Stomach (tissue), 9 donors: ENCODE results near the gene MRPL19. TPM values are rescaled to one million over a fixed set of nuclear protein-coding genes. Genes with fewer than 3 reads are reported as not detected.
A peak's percentile ranks its signal among the peaks of the same experiment; 100 is the strongest.
"Not testable (repeated sequence)": the region's sequence is repeated elsewhere in the genome, so short reads cannot be mapped to it uniquely, and the experiment has no call there.

Source experiments
- DNase-seq, 2 donors: peaks; one replicate each; pipeline versions ENCODE4 v3.0.0 to v3.0.0-alpha.2; 2013 to 2019
- H3K27ac ChIP-seq, 5 donors: fragments of 200-600 bp in 4 of 5; sonication (generic) in 4 of 5; one replicate each; pipeline ENCODE4 v1.5.1; 2013 to 2019; ENCODE audit warnings: mild to moderate bottlenecking in 1 of 5, moderate library complexity in 1 of 5
- H3K27me3 ChIP-seq, 3 donors: fragments of 200-600 bp; sonication (generic); one replicate each; pipeline ENCODE4 v1.5.1; 2017 to 2019; ENCODE audit warnings: mixed run types in 1 of 3
- H3K36me3 ChIP-seq, 4 donors: fragments of 200-600 bp; sonication (generic); 1 replicate in 3 of 4; 2 replicates in 1 of 4; pipeline ENCODE4 v1.5.1; 2016 to 2019
- H3K4me1 ChIP-seq, 4 donors: fragments of 200-600 bp; sonication (generic); one replicate each; pipeline ENCODE4 v1.5.1; 2016 to 2019
- H3K4me3 ChIP-seq, 4 donors: fragments of 200-600 bp; sonication (generic) in 3 of 4; one replicate each; pipeline ENCODE4 v1.5.1; 2016 to 2019; ENCODE audit warnings: mild to moderate bottlenecking in 1 of 4
- H3K9me3 ChIP-seq, 4 donors: fragments of 200-600 bp; sonication (generic); one replicate each; pipeline ENCODE4 v1.5.1; 2016 to 2019
- CTCF ChIP-seq, 7 experiments: fragments of 450-650 bp in 4 of 7; fragments of 200-600 bp in 3 of 7; sonication (generic) in 3 of 7; IDR thresholded peaks; one replicate each; pipeline ENCODE4 v1.5.1; 2016 to 2019; ENCODE audit warnings: antibody characterized with exemption in 7 of 7, control low read depth in 2 of 7, mild to moderate bottlenecking in 1 of 7
- EP300 ChIP-seq: sonication (generic); formaldehyde crosslinking; IDR thresholded peaks from one replicate; pipeline ENCODE4 v1.6.1; 2017; ENCODE audit warnings: antibody characterized with exemption
- POLR2A ChIP-seq, 4 donors: fragments of 450-650 bp; IDR thresholded peaks; one replicate each; pipeline ENCODE4 v1.6.1; 2016; ENCODE audit warnings: antibody characterized with exemption in 4 of 4, control low read depth in 2 of 4, mild to moderate bottlenecking in 1 of 4, moderate library complexity in 1 of 4
- POLR2AphosphoS5 ChIP-seq, 3 donors: sonication (generic); formaldehyde crosslinking; IDR thresholded peaks; one replicate each; pipeline ENCODE4 v1.6.1; 2016; ENCODE audit warnings: antibody characterized with exemption in 3 of 3
- WGBS, 5 donors: extraction: QIAGEN DNeasy Blood & Tissue Kit in 3 of 5; methylation state at CpG; one replicate each; pipeline versions ENCODE4 v1.1.5 to v1.1.7; 2013 to 2018; 5-methylcytosine and 5-hydroxymethylcytosine counted together
- intact Hi-C: fragments of 100-400 bp; cut with DNase I; formaldehyde crosslinking; loops from one replicate; pipeline ENCODE4 v1.15.1; 2023; ENCODE audit warnings: low total_unique reads
- polyA plus RNA-seq, 3 donors: library from polyadenylated mRNA; stranded (reverse); fragments of 200-250 nt; gene quantifications; one replicate each; pipeline ENCODE4 v1.2.3, GENCODE V29; 2013
- total RNA-seq, 5 donors: library from RNA; depleted of rRNA; stranded (reverse); fragments of >200 nt; gene quantifications; one replicate each; pipeline versions ENCODE4 v1.1.0 to v1.2.3, GENCODE V29; 2014 to 2016
- donor health status: healthy with polysubstance abuse.
- donor health status: Bipolar disorder and iron deficiency.
- donor health status: healthy.

MRPL19 gene
- total and polyA plus RNA-seq, 8 donors: 8.8 to 55.0 (median 29.9) TPM

- no peak for TF ChIP-seq EP300
- no peak for TF ChIP-seq POLR2AphosphoS5 (IDR thresholded peaks at IDR 0.05)
- intact Hi-C loops: no loop called here
- WGBS, 5 donors: 92 to 99% (median 96%) methylated on average over 3 of the region's 3 CpGs
- DNase-seq: no peak
- peaks cover 0 to 6% (median 3%) of the 10 kb centered on the region in 4 donors for H3K4me1 ChIP-seq
- H3K9me3 ChIP-seq: no peaks in the 10 kb centered on the region
- no peak overlapping the region for H3K27ac ChIP-seq
- H3K4me3 ChIP-seq: no peak overlapping the region
- H3K27me3 ChIP-seq: no peaks in the 10 kb centered on the region
- peaks cover 0 to 45% (median 40%) of the 10 kb centered on the region in 4 donors for H3K36me3 ChIP-seq
Observed at GRCh38 chr2:75675908-75676307, 29.3 kb downstream of the MRPL19 start.

GRCh38 chr2:75676464-75676863 is 29.9 kb downstream of the MRPL19 start:
- DNase-seq: no peak
- intact Hi-C loops: no loop called here
- Histone ChIP-seq H3K4me1 (peaks cover 0 to 6% (median 3%) of the 10 kb centered on the region in 4 donors), H3K27ac (no peak overlapping the region), H3K27me3 (no peaks in the 10 kb centered on the region), H3K36me3 (peaks cover 0 to 45% (median 40%) of the 10 kb centered on the region in 4 donors), H3K9me3 (no peaks in the 10 kb centered on the region), H3K4me3 (no peak overlapping the region)
- no peak for TF ChIP-seq CTCF (IDR thresholded peaks at IDR 0.05)
- no peak for TF ChIP-seq EP300
- no peak for TF ChIP-seq POLR2A (IDR thresholded peaks at IDR 0.05)
- no peak for TF ChIP-seq POLR2AphosphoS5 (IDR thresholded peaks at IDR 0.05)
- 95 to 97% (median 95%) methylated on average over 3 of the region's 3 CpGs for WGBS, 5 donors

GRCh38 chr2:75679556-75679955 is 33.0 kb downstream of the MRPL19 start:
- WGBS, 5 donors: 61 to 92% (median 83%) methylated on average over 1 of the region's 1 CpG
- TF ChIP-seq EP300 (no peak), POLR2A (IDR thresholded peaks at IDR 0.05) (no peak), CTCF (IDR thresholded peaks at IDR 0.05) (no peak), POLR2AphosphoS5 (IDR thresholded peaks at IDR 0.05) (no peak)
- DNase-seq: no peak
- Histone ChIP-seq H3K36me3 (peaks cover 0 to 58% (median 41%) of the 10 kb centered on the region in 4 donors), H3K4me3 (no peak overlapping the region), H3K27me3 (no peaks in the 10 kb centered on the region), H3K27ac (no peak overlapping the region), H3K9me3 (no peaks in the 10 kb centered on the region), H3K4me1 (peaks cover 0 to 6% (median 3%) of the 10 kb centered on the region in 4 donors)
- intact Hi-C loops: no loop called here

GRCh38 chr2:75680402-75680801 is 33.8 kb downstream of the MRPL19 start:
- no peak for TF ChIP-seq POLR2AphosphoS5 (IDR thresholded peaks at IDR 0.05)
- TF ChIP-seq POLR2A (IDR thresholded peaks at IDR 0.05): no peak
- TF ChIP-seq EP300: no peak
- DNase-seq: peak in 1 of 2 donors; percentile 5
- Histone ChIP-seq H3K4me1 (peaks cover 0 to 6% (median 3%) of the 10 kb centered on the region in 4 donors), H3K9me3 (no peaks in the 10 kb centered on the region), H3K36me3 (peaks cover 0 to 67% (median 46%) of the 10 kb centered on the region in 4 donors), H3K4me3 (no peak overlapping the region), H3K27me3 (no peaks in the 10 kb centered on the region), H3K27ac (no peak overlapping the region)
- intact Hi-C loops: no loop called here
- 69 to 77% (median 75%) methylated on average over 1 of the region's 1 CpG for WGBS, 5 donors

- H3K4me3 ChIP-seq: not testable (repeated sequence)
Observed at GRCh38 chr2:75683430-75683829, 36.8 kb downstream of the MRPL19 start.

GRCh38 chr2:75688196-75688595 is 41.6 kb downstream of the MRPL19 start:
- Histone ChIP-seq H3K27me3 (no peaks in the 10 kb centered on the region), H3K4me1 (no peaks in the 10 kb centered on the region), H3K36me3 (peaks cover 14 to 98% (median 84%) of the 10 kb centered on the region in 4 donors), H3K4me3 (no peak overlapping the region), H3K27ac (no peak overlapping the region), H3K9me3 (no peaks in the 10 kb centered on the region)
- DNase-seq: no peak
- WGBS, 5 donors: 76 to 100% (median 90%) methylated on average over 1 of the region's 1 CpG
- TF ChIP-seq POLR2AphosphoS5 (IDR thresholded peaks at IDR 0.05): no peak
- no peak for TF ChIP-seq POLR2A (IDR thresholded peaks at IDR 0.05)
- TF ChIP-seq CTCF (IDR thresholded peaks at IDR 0.05): no peak
- intact Hi-C loops: no loop called here

More at GRCh38 chr2:75683430-75683829, 36.8 kb downstream of the MRPL19 start:
- intact Hi-C loops, DNase-seq, H3K27me3 ChIP-seq, H3K9me3 ChIP-seq, H3K4me1 ChIP-seq, H3K27ac ChIP-seq: not testable (repeated sequence)
- WGBS, 5 donors: 89 to 99% (median 97%) methylated on average over 5 of the region's 5 CpGs
- H3K36me3 ChIP-seq: peaks cover 14 to 96% (median 76%) of the 10 kb centered on the region in 4 donors
